SU-DHL-6 (cell line): ENCODE results near the gene SMYD2.

Experiments used
- H2AFZ ChIP-seq: fragments of 200-600 bp; sonication (generic); 2 replicates; pipeline ENCODE4 v1.6.1; 2014; ENCODE audit warnings: low read depth, mild to moderate bottlenecking, moderate library complexity, mixed read lengths, antibody characterized with exemption, low read length; ENCODE audit not compliant: severe bottlenecking
- H3F3A ChIP-seq: fragments of 200-600 bp; shearing (Covaris generic); 2 replicates; pipeline ENCODE4 v1.6.0; 2016; ENCODE audit warnings: antibody characterized with exemption, mild to moderate bottlenecking; ENCODE audit not compliant: insufficient read depth
- H3K27ac ChIP-seq: fragments of 200-600 bp; sonication (generic); 2 replicates; pipeline ENCODE4 v1.5.1; 2016; ENCODE audit warnings: low read depth, mild to moderate bottlenecking, low read length, moderate library complexity, mixed read lengths
- H3K27me3 ChIP-seq: fragments of 200-600 bp; sonication (generic), shearing (Covaris generic); 2 replicates; pipeline ENCODE4 v1.6.0; 2014; ENCODE audit warnings: mild to moderate bottlenecking, low read length
- H3K36me3 ChIP-seq: fragments of 200-600 bp; sonication (generic); 2 replicates; pipeline ENCODE4 v1.6.1; 2014; ENCODE audit warnings: mild to moderate bottlenecking, low read length, mixed read lengths
- H3K4me2 ChIP-seq: fragments of 300-600, 200-600 bp; shearing (Covaris generic), sonication (generic); 2 replicates; pipeline ENCODE4 v1.6.0; 2014; ENCODE audit warnings: low read length, low read depth, mild to moderate bottlenecking; ENCODE audit not compliant: poor library complexity, severe bottlenecking
- H3K4me3 ChIP-seq: fragments of 200-600 bp; sonication (generic); 2 replicates; pipeline ENCODE4 v1.5.1; 2014; ENCODE audit warnings: antibody characterized with exemption, low read length, mild to moderate bottlenecking, mixed read lengths; ENCODE audit not compliant: insufficient read depth, poor library complexity, severe bottlenecking
- H3K79me2 ChIP-seq: fragments of 200-600 bp; sonication (generic); 2 replicates; pipeline ENCODE4 v1.6.1; 2014; ENCODE audit warnings: mild to moderate bottlenecking, low read length, moderate library complexity; ENCODE audit not compliant: insufficient read depth
- H3K9ac ChIP-seq: fragments of 200-600 bp; sonication (generic); 2 replicates; pipeline ENCODE4 v1.7.0; 2014; ENCODE audit warnings: mild to moderate bottlenecking, low read length
- H3K9me2 ChIP-seq: fragments of 200-600 bp; sonication (generic); replicated peaks from 2 replicates; pipeline ENCODE4 v1.6.1; 2014; ENCODE audit warnings: low read length; ENCODE audit not compliant: insufficient read depth
- H3K9me3 ChIP-seq: fragments of 200-600 bp; sonication (generic); 2 replicates; pipeline ENCODE4 v1.6.1; 2014; ENCODE audit warnings: low read length, mixed read lengths; ENCODE audit not compliant: insufficient read depth
- H4K20me1 ChIP-seq: fragments of 200-600 bp; sonication (generic); 2 replicates; pipeline ENCODE4 v1.6.1; 2014; ENCODE audit warnings: low read depth, mild to moderate bottlenecking, antibody characterized with exemption, low read length, moderate library complexity, mixed read lengths
- EZH2phosphoT487 ChIP-seq: fragments of 200-600 bp; sonication (generic), shearing (Covaris generic); conservative IDR thresholded peaks from 2 replicates; pipeline ENCODE4 v1.6.1; 2018; ENCODE audit warnings: mild to moderate bottlenecking, antibody characterized with exemption, low read length, moderate library complexity, mixed read lengths
- TF ChIP-seq, protein P1 (sequence below): fragments of 200-600 bp; sonication (generic); IDR thresholded peaks from one replicate; pipeline ENCODE4 v1.5.1; 2017; ENCODE audit warnings: antibody characterized with exemption, mild to moderate bottlenecking, low read length, moderate library complexity; ENCODE audit not compliant: insufficient read depth, poor library complexity, severe bottlenecking

The SMYD2 gene

DNA sequence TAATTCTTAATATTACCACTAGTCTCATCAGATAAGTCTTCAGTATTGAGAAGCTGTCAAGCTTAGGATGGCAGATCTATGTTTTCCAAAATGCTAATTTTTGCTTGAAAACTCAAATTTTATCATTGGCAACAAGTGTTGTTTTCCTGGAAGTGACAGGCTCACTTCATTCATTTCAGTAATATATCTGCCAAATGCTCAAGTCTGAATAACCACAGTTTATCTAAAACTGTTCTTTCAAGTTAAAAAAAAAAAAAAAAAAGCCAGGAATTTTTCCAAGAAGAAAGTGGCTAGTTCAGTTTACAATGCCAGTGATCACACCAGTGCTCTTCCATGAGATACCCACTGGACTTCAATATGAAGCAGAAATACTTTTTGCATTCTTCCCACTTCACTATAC lies 20.6 kb downstream of the SMYD2 start:
- H3K27ac ChIP-seq: no peak overlapping the region
- TF ChIP-seq, protein P1, sequence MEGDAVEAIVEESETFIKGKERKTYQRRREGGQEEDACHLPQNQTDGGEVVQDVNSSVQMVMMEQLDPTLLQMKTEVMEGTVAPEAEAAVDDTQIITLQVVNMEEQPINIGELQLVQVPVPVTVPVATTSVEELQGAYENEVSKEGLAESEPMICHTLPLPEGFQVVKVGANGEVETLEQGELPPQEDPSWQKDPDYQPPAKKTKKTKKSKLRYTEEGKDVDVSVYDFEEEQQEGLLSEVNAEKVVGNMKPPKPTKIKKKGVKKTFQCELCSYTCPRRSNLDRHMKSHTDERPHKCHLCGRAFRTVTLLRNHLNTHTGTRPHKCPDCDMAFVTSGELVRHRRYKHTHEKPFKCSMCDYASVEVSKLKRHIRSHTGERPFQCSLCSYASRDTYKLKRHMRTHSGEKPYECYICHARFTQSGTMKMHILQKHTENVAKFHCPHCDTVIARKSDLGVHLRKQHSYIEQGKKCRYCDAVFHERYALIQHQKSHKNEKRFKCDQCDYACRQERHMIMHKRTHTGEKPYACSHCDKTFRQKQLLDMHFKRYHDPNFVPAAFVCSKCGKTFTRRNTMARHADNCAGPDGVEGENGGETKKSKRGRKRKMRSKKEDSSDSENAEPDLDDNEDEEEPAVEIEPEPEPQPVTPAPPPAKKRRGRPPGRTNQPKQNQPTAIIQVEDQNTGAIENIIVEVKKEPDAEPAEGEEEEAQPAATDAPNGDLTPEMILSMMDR: no peak
- TF ChIP-seq EZH2phosphoT487: no peak
- no peak overlapping the region for H3K9ac ChIP-seq
- H3K36me3 ChIP-seq: no peaks in the 10 kb centered on the region
- H2AFZ ChIP-seq: no peak overlapping the region
- no peaks in the 10 kb centered on the region for H3K9me3 ChIP-seq
- H3K9me2 ChIP-seq: no peaks in the 10 kb centered on the region
- no peak overlapping the region for H3K4me3 ChIP-seq
- H3F3A ChIP-seq: no peaks in the 10 kb centered on the region
- H3K27me3 ChIP-seq: no peaks in the 10 kb centered on the region
- 0 out of 2 replicates have a peak, but pooled peaks cover 3% of the 10 kb centered on the region for H3K79me2 ChIP-seq
- H3K4me2 ChIP-seq: no peak overlapping the region
- no peaks in the 10 kb centered on the region for H4K20me1 ChIP-seq

DNA sequence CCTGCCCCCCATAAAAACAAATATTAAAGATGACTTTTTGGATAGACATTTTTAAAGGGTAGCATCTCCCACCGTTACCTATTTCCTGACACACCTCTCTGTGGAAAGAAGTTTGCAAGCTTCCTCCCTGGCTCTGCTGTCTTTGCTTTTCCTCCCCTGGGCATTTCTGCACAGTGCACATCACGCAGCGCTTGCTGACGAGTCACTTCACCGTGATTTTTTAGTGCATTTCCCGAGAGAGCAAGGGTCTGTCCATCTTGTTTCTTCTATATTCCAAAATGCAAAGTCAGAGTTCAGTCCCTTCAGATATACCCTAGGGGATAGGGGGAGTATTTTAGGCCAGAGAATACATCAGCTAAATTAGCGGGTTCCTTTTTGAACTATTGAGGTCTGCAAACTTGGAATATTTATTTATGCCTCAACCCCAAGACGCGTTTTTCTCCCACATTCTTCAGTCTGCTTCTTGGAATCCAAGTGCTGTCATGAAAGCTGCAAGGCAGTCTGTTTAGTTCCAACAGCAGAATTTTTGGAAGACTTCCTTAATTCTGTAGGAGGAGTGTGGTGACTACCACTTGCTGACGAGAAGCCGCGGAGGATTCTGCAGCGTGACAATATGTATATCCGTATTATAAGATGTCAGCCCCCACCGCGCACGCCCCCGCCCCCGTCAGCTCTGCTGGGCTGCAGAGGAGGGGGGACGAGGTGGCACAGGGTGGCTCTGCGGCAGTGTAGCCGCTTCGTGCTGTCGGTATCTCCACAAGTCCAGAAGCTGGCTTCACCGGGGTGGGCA lies 22.4 kb downstream of the SMYD2 start:
- 0 out of 2 replicates have a peak, but pooled peaks cover 3% of the 10 kb centered on the region for H3K79me2 ChIP-seq
- H3F3A ChIP-seq: no peaks in the 10 kb centered on the region
- no peak for TF ChIP-seq EZH2phosphoT487
- TF ChIP-seq, protein P1: no peak
- H3K4me2 ChIP-seq: no peak overlapping the region
- no peak overlapping the region for H3K27ac ChIP-seq
- H3K4me3 ChIP-seq: no peak overlapping the region
- H3K9me2 ChIP-seq: no peaks in the 10 kb centered on the region
- no peaks in the 10 kb centered on the region for H3K9me3 ChIP-seq
- no peaks in the 10 kb centered on the region for H3K36me3 ChIP-seq
- H4K20me1 ChIP-seq: no peaks in the 10 kb centered on the region
- no peak overlapping the region for H2AFZ ChIP-seq
- no peak overlapping the region for H3K9ac ChIP-seq
- H3K27me3 ChIP-seq: no peaks in the 10 kb centered on the region

DNA sequence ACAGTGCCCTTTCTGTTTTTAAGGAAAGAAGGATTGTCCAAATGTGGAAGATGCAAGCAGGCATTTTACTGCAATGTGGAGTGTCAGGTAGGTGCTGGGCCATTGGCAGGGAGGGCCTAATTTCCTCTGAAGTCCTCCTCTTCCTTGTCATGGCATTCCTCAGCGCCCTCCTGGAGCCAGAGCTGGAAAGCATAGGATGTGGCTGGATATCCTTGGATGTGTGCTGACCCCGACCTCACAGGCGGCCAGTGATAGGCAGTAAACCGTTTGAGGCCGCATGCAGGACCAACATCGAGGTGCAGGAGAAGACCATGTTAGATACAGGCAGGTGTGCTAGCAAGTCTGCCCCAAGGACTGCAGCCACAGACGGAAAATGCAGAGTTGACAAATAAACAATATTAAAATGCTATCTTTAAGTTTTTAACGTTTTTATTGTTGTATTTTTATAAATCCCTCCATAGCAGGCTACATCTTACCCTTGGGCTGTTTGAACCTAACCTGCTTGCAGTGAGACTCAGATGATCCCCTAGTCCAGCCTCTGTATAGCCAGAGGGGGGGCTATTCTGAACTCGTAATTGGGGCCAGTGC lies 24.3 kb downstream of the SMYD2 start:
- 0 out of 2 replicates have a peak, but pooled peaks cover 3% of the 10 kb centered on the region for H3K79me2 ChIP-seq
- no peak for TF ChIP-seq EZH2phosphoT487
- TF ChIP-seq, protein P1: no peak

More for the DNA sequence above, 24.3 kb downstream of the SMYD2 start:
- Histone ChIP-seq H3K36me3 (no peaks in the 10 kb centered on the region), H3K9ac (no peak overlapping the region), H4K20me1 (no peaks in the 10 kb centered on the region), H3K4me3 (no peak overlapping the region), H2AFZ (no peak overlapping the region), H3K27me3 (no peaks in the 10 kb centered on the region), H3K9me2 (no peaks in the 10 kb centered on the region), H3F3A (no peaks in the 10 kb centered on the region), H3K27ac (no peak overlapping the region), H3K9me3 (no peaks in the 10 kb centered on the region), H3K4me2 (no peak overlapping the region)
